GM18505 (cell line): ENCODE results near the gene NUMBL.

Experiments used
- ATAC-seq: cut with Tn5 transposase; IDR thresholded peaks from one replicate; pipeline ENCODE4 v1.9.1; 2021; ENCODE audit not compliant: unreplicated experiment
- POLR2A ChIP-seq: IDR thresholded peaks from 4 replicates; pipeline ENCODE4 v1.6.1; 2011; ENCODE audit warnings: borderline replicate concordance; ENCODE audit not compliant: insufficient read depth, insufficient read length; ENCODE audit errors: extremely low read depth

The NUMBL gene

GRCh38 chr19:40721936-40722661 is 31.6 kb upstream of the NUMBL start:
- no peak for TF ChIP-seq POLR2A
- ATAC-seq: no peak

- no peak for ATAC-seq
- no peak for TF ChIP-seq POLR2A
Measured at GRCh38 chr19:40721140-40721486, 30.7 kb upstream of the NUMBL start.

- no peak for ATAC-seq
- TF ChIP-seq POLR2A: no peak
Measured at GRCh38 chr19:40719414-40719894, 29.0 kb upstream of the NUMBL start.

- no peak for ATAC-seq
- no peak for TF ChIP-seq POLR2A
Measured at GRCh38 chr19:40718774-40719391, 28.4 kb upstream of the NUMBL start.

- no peak for TF ChIP-seq POLR2A
- no peak for ATAC-seq
Measured at GRCh38 chr19:40717880-40718773, 27.7 kb upstream of the NUMBL start.

GRCh38 chr19:40717325-40717879 is 27.0 kb upstream of the NUMBL start:
- TF ChIP-seq POLR2A: no peak
- ATAC-seq: no peak

GRCh38 chr19:40716482-40717324 is 26.3 kb upstream of the NUMBL start, which contains the start of the genes COQ8B and ITPKC:
Gene COQ8B (minus strand): TSS chr19:40716886. CDS start chr19:40714632, 2,254 bp downstream.
Gene ITPKC (plus strand): TSS chr19:40717112. CDS start chr19:40717136, 24 bp downstream.
- peak; percentile 71 for ATAC-seq
- peak; percentile 61 for TF ChIP-seq POLR2A

GRCh38 chr19:40716031-40716481 is 25.6 kb upstream of the NUMBL start:
- ATAC-seq: no peak
- no peak for TF ChIP-seq POLR2A

GRCh38 chr19:40714441-40715299 is 24.2 kb upstream of the NUMBL start:
- peak; percentile 40 for TF ChIP-seq POLR2A
- ATAC-seq: peak; percentile 40

GRCh38 chr19:40713939-40714338 is 23.5 kb upstream of the NUMBL start:
- no peak for TF ChIP-seq POLR2A
- no peak for ATAC-seq

- no peak for TF ChIP-seq POLR2A
- no peak for ATAC-seq
Measured at GRCh38 chr19:40709817-40710216, 19.4 kb upstream of the NUMBL start.
